Astrocyte of the cerebellum (primary cell): ENCODE measurements around the gene FAM43A.

ENCODE experiments used
- DNase-seq: peaks from one replicate; pipeline ENCODE4 v3.0.0-alpha.2; 2011; ENCODE audit warnings: low read depth
- H3K4me3 ChIP-seq: 2 replicates; pipeline ENCODE4 v1.5.1; 2011; ENCODE audit warnings: mild to moderate bottlenecking, low read depth, low read length, moderate library complexity
- in situ Hi-C: cut with HindIII; loops from 2 replicates; pipeline ENCODE4 v1.10.0; 2017; ENCODE audit warnings: low sequenced_read_pairs
- TF ChIP-seq, protein P1 (sequence below): IDR thresholded peaks from 2 replicates; pipeline ENCODE4 v1.5.1; 2012; ENCODE audit warnings: low read length, low read depth, moderate library complexity, mild to moderate bottlenecking; ENCODE audit errors: missing control alignments

The FAM43A gene

DNA sequence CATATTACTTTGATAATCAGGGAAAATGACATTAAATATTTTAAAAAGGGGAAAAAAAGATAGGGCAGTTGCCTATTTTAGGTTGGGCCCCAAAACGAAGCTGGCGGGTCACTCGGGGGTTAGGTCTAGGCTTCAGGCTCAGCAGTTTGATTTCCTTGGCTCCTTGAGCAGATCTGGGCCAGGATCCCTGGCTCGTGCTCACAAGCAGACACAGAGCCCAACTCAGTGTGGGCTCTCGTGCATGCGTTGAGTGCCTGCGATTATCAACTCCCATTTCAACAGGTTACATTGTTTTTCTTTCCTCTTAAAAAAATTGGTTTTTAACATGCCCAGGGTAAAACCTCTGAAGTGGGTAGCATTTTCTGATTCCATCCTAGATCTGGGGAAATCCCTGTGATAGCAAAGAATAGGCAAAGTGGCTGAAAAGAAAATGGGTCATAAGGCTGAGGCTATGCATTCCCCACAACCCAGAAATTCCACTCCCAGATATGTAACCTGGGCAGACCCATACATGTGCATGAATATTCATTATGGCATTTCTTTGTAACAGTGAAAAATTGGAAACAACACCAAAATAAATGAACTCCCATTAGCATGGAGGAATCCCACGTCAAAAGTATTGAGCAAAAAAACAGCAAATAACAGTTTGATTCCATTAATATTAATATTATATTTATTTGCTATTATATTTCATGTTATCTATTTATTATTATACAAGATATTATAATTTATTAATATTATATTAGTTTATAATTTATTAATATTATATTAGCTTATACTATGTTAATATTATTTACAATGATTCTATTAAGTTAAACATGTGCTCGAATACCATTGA lies 27.8 kb downstream of the FAM43A start:
- no peak for DNase-seq
- no peak overlapping the region for H3K4me3 ChIP-seq
- in situ Hi-C loops = no loop called here
- TF ChIP-seq, protein P1, sequence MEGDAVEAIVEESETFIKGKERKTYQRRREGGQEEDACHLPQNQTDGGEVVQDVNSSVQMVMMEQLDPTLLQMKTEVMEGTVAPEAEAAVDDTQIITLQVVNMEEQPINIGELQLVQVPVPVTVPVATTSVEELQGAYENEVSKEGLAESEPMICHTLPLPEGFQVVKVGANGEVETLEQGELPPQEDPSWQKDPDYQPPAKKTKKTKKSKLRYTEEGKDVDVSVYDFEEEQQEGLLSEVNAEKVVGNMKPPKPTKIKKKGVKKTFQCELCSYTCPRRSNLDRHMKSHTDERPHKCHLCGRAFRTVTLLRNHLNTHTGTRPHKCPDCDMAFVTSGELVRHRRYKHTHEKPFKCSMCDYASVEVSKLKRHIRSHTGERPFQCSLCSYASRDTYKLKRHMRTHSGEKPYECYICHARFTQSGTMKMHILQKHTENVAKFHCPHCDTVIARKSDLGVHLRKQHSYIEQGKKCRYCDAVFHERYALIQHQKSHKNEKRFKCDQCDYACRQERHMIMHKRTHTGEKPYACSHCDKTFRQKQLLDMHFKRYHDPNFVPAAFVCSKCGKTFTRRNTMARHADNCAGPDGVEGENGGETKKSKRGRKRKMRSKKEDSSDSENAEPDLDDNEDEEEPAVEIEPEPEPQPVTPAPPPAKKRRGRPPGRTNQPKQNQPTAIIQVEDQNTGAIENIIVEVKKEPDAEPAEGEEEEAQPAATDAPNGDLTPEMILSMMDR = no peak

DNA sequence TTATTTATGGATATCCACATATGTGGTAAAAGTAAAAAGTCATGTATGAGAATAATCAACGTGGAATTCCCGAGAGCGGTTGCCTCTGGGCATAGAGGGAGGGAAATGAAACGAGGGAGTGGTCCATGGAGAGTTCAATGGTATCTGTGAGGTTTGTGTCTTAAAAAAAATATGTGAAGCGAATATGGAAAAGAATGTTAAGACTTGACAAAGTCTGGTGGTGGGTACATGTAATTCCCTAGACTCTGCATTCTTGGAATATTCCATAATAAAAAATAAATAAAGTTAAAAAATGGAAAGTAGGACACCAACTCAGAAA lies 28.4 kb downstream of the FAM43A start:
- TF ChIP-seq, protein P1 = no peak
- no peak overlapping the region for H3K4me3 ChIP-seq
- no peak for DNase-seq
- in situ Hi-C loops = no loop called here

DNA sequence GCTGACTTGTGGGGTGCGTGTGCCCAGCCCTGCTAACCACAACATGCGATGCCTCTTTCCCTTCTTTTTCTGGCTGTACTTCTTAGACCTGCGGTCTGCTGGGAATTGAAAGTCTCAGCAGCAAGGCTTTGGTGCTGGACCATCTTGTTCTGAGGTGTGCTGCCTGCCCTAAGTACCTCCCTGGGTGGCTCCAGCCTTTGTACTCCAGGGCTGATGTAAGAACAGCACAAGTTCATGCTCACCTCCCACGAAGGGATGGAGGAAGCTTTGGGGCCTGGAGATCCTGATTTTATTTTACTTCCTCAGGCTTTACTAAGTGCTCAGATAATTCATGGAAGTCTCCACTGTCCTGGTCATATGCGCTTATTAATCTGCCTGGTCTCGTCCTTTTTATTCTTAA lies 28.9 kb downstream of the FAM43A start:
- DNase-seq = no peak
- in situ Hi-C loops = no loop called here
- no peak overlapping the region for H3K4me3 ChIP-seq
- TF ChIP-seq, protein P1 = no peak

DNA sequence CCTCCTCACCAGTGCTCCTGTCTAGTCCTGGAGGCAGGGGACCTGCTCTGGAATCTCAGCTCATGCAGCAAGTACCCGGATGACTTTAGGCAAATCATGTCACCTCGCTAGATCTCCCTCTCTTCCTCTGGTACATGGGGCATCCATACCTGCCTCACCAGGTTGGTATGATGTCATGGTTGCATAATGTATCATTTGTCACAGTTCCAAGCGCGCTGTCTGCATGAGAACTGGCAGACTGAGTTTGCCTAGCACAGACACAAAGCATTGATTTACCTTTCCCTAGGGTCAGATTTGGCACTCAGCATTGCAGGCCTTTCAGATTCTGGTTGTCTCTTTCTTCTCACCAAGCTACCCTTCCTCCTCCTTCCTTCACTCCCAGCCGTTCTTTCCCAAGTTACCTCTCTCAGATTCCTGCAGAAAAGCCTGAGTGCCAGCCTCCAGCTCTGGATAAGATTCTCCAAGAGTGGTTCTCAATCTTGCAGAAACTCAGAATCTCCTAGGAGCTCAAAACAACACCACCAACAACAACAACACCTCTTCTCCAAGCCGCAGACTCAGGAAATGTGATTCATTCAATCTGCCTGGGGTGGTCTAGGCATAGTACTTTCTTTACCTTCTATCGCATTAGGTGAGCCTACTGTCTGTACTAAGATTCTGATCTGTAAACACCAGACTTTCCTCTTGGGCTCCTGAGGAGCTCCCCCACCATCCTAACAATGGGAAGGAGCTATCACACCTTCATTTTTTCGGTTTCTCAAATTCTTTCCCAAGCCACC lies 29.5 kb downstream of the FAM43A start:
- TF ChIP-seq, protein P1 = no peak
- no peak for DNase-seq
- in situ Hi-C loops = no loop called here
- no peak overlapping the region for H3K4me3 ChIP-seq

DNA sequence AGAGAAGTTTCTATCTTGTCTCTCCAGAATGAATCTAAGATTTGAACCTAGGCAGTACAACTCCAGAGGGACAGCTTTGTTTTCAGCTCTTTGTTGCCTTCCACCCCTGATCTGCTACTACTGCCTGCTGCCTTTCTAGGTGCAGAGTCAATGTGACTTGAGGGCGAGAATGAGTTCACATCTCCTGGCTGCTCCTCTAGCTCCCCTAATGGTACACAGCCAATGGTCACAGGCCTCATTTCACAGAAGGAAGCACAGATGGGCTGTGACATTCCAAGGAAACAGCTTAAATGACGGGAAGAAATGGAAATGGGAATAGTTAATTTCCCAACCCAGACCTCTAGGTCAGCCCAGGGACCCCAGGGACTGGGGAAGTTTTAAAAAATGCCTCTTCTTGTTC lies 32.4 kb downstream of the FAM43A start:
- TF ChIP-seq, protein P1 = no peak
- no peak overlapping the region for H3K4me3 ChIP-seq
- in situ Hi-C loops = no loop called here
- DNase-seq = no peak

DNA sequence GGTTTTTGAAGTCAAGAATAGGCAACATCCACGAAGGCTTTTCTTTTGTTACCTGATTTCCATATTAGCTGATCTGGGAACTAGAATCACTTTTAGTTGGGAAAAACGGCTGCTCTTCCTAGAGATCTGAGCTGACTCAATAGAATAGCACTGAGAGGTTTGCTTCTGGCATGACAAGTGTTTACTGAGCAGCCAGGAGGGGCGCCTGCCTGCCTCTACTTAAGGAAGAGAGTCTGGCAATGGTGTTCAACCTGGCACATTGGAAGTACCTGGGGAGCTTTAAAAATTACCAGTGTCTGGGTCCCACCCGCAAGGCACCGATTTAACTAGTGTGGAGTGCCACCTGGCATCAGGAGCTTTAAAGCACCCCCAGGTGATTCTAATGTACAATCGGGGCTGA lies 34.4 kb downstream of the FAM43A start:
- DNase-seq = no peak
- TF ChIP-seq, protein P1 = no peak
- in situ Hi-C loops = no loop called here
- H3K4me3 ChIP-seq = no peak overlapping the region
